C4-2B (cell line): ENCODE measurements around the gene GPC2.

Source experiments
- ZFX ChIP-seq: fragments of 450-650 bp; IDR thresholded peaks from 2 replicates; pipeline ENCODE4 v1.6.1; 2017
- TF ChIP-seq, protein P1 (sequence below): fragments of 450-650 bp; conservative IDR thresholded peaks from 2 replicates; pipeline ENCODE4 v1.5.1; 2017; ENCODE audit warnings: mild to moderate bottlenecking

DNA sequence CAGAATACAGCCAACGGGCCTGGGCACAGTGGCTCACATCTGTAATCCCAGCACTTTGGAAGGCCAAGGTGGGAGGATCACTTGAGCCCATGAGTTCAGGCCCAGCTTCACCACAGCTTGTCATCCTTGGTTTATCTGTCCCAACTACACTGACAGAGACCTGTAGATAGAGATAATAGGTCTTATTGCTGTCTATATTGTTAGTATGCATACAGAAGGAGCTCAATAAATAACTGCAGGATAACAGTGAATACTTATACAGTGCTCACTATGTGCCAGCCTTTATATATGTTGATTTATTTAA, 56.5 kb downstream of the GPC2 start:
- TF ChIP-seq, protein P1, sequence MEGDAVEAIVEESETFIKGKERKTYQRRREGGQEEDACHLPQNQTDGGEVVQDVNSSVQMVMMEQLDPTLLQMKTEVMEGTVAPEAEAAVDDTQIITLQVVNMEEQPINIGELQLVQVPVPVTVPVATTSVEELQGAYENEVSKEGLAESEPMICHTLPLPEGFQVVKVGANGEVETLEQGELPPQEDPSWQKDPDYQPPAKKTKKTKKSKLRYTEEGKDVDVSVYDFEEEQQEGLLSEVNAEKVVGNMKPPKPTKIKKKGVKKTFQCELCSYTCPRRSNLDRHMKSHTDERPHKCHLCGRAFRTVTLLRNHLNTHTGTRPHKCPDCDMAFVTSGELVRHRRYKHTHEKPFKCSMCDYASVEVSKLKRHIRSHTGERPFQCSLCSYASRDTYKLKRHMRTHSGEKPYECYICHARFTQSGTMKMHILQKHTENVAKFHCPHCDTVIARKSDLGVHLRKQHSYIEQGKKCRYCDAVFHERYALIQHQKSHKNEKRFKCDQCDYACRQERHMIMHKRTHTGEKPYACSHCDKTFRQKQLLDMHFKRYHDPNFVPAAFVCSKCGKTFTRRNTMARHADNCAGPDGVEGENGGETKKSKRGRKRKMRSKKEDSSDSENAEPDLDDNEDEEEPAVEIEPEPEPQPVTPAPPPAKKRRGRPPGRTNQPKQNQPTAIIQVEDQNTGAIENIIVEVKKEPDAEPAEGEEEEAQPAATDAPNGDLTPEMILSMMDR: no peak
- TF ChIP-seq ZFX: no peak
